Fibroblast of peridontal ligament (primary cell): ENCODE results near the gene ZNF43.
"Not testable (repeated sequence)": the region's sequence is repeated elsewhere in the genome, so short reads cannot be mapped to it uniquely, and the experiment has no call there.

Source experiments
- DNase-seq: peaks from one replicate; pipeline ENCODE4 v3.0.0-alpha.2; 2010; ENCODE audit errors: extremely low read depth

ZNF43 gene

DNA sequence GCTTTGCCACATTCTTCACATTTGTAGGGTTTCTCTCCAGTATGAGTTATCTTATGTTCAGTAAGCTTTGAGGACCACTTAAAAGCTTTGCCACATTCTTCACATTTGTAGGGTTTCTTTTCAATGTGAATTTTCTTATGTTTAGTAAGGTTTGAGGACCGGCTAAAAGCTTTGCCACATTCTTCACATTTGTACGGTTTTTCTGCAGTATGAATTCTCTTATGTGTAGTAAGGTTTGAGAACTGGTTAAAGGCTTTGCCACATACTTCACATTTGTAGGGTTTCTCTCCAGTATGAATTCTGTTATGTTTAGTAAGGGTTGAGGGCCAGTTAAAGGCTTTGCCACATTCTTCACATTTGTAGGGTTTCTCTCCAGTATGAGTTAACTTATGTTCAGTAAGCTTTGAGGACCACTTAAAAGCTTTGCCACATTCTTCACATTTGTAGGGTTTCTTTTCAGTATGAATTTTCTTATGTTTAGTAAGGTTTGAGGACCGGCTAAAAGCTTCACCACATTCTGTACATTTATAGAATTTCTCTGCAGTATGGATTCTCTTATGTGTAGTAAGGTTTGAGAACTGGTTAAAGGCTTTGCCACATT is 27.5 kb downstream of the ZNF43 start:
- DNase-seq, result not testable (repeated sequence)

DNA sequence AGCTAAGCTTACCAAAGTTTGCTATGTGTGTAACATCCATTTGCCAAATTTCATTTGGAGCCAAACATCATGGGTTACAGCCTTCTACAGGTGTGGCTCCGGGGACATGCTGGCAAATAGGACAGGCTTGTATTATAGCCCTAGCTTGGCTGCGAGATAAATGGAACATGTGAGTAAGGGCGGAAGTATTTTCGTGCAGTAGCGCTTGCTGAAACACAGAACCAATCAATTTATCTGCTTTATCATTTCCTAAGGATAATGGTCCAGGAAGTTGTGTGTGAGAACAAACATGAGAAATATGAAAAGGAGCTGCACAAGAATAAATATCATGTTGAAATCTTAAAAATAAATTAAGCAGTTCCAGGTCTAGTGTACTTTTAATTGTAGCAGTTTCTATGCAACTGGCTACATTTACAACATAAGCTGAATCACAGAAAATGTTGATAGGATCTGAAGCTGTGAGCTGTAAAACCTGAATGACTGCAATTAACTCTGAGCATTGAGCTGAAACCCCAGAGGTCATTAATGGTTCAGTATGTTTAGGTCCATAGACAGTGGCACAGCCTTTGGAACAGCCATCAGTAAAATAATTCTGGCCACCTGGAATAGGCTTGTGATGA is 46.4 kb downstream of the ZNF43 start:
- DNase-seq, result no peak

DNA sequence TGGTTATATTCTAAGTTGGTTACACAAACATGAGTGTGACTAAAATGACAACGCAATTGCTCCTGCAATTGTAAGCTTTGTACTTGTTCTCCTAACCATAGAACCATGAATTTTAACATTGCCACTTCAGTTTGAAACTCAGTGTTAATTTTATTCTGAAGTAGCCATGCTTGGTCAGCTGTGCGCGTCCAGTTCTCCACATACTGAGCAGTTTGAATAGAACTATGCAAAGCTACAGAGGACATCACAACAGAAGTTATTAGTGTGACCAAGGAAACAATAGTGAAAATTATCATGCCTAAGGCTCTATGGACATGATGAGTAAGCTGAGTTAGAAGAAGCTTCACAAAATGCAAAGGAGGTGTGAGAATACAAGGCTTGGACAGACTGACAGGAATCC is 49.0 kb downstream of the ZNF43 start:
- DNase-seq, result no peak

DNA sequence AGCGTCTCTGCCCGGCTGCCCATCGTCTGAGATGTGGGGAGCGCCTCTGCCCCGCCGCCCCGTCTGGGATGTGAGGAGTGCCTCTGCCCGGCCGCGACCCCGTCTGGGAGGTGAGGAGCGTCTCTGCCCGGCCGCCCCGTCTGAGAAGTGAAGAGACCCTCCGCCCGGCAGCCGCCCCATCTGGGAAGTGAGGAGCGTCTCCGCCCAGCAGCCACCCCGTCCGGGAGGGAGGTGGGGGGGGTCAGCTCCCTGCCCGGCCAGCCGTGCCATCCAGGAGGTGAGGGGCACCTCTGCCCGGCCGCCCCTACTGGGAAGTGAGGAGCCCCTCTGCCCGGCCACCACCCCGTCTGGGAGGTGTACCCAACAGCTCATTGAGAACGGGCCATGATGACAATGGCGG is 60.2 kb downstream of the ZNF43 start:
- not testable (repeated sequence) for DNase-seq

DNA sequence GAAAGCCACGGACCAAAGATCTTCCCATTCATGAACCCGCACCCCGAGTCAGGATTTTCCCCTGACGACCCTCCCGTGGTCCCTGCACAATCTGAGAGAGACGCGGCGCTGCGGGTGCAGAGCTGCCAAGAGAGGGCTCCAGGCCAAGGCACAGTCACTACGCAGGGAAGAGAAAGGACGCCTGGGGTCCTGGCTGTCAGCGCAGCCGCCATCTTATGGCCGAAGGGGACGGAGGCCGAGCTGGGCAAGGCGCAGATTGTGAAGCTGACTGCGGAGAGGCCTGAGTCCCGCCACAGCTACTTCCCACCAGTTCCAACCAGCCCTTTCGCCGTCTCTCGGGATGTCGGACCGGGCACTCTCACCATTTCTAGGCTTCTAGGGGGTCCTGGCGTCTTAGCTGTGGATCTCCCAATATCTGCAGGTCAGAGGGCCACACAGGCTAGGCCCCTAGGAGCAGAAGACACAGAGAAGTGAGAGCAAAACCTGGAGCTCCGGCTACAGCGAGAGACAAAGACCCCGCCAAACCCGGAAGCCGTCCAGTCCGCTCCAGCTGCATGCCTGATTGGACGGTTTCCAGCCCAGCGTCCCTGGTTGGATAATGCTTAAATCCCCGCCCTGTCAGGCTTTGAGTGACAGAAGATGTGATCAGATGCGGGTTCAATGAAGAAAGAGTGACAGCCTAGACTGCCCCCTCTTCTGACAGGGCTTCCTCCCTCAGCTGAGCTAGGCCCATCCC is 68.7 kb downstream of the ZNF43 start, which contains the start of gene ZNF100:
Gene ZNF100, minus strand, starts transcription at position 515 of the 736 bp plus-strand sequence. Its CDS starts 150 bp downstream, at position 365.
- peak; percentile 93 for DNase-seq

DNA sequence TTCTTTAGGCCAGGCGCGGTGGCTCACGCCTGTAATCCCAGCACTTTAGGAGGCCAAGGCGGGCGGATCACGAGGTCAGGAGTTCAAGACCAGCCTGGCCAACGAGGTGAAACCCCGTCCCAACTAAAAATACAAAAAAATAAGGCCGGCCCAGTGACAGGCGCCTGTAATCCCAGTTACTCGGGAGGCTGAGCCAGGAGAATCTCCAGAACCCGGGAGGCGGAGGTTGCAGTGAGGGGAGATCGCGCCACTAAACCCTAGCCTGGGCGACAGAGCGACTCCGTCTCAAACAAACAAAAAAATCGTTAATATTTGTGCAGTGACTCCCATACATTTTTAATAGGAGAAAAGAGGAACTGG is 69.3 kb downstream of the ZNF43 start:
- DNase-seq, result not testable (repeated sequence)

DNA sequence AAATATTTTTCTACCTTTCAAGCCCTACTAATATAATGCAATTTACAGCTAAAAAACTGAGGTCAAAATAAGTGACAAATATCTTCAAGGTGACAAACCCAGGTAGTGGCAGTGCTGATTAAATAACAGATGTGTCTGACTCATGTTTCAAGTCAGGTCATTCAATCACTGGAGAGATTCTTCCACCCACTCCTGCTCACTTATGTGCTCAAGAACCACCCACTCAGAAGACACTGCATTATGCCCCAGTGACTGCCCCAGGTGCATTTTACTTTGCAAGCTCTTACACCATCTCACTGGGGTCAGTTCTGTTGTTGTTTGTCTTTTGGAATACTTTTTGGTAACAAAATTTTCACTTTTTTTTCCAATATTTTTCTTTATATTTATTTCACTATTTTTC is 70.8 kb downstream of the ZNF43 start:
- DNase-seq, result no peak

DNA sequence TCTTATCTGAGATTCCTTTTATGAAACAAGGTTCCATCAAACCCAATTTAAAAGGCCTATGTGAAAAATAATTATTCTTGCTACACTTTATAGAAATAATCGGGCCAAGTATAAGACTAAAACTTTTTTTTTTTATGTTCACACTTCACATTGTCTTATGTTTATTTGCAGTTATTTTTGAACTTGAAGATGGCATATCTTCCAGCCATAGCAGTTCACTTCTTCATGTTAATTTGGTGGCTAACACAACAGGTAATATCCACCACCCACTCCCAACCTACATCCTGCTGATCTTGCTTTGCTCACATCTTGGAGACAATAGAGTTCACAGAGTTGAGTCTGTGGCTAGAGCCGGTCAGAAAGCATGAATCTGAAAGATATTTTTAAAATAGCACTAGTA is 74.4 kb downstream of the ZNF43 start:
- DNase-seq, result not testable (repeated sequence)

DNA sequence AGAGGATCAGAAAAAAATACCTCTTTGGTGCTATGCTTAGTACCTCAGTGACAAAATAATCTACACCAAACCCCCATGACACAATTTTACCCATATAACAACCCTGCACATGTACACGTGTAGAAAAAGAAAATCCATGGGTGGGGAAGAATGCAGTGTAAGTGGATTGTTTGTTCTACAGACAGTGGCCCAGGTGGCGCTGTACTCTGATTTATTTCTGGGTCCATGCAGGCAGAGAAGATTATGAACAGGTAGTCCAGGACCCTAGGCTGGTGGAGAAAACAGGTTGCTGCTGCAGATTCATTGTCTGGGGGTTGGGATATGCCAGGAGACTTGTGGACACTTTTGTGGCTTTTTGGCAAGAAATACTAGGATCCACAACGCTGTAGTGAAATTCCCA is 77.7 kb downstream of the ZNF43 start:
- no peak for DNase-seq

DNA sequence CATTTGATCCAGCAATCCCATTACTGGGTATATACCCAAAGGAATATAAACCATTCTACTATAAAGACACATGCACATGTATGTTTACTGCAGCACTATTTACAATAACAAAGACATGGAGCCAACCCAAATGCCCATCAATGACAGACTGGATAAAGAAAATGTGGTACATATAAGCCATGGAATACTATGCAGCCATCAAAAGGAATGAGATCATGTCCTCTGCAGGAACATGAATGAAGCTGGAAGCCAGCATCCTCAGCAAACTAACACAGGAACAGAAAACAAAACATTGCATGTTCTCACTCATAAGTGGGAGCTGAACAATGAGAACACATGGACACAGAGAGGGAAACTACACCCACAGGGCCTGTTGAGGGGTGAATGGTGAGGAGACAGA is 80.4 kb downstream of the ZNF43 start:
- DNase-seq, result not testable (repeated sequence)
